Cardiac muscle cell (in vitro differentiated cells and primary cell): ENCODE data around the gene CPA1. TPM values are rescaled to one million over a fixed set of nuclear protein-coding genes. Genes with fewer than 3 reads are reported as not detected.

Experiments used
- DNase-seq, 2 donors: peaks; one replicate each; pipeline versions ENCODE4 v3.0.0 to v3.0.0-alpha.2; 2010 to 2017; ENCODE audit warnings: low read depth in 1 of 2, low spot score in 1 of 2
- H3K27ac ChIP-seq: fragments of 200-600 bp; sonication (generic); 2 replicates; pipeline ENCODE4 v1.5.1; 2016
- H3K27me3 ChIP-seq: fragments of 200-600 bp; sonication (generic); 2 replicates; pipeline ENCODE4 v1.6.0; 2016; ENCODE audit warnings: control low read depth
- H3K36me3 ChIP-seq: fragments of 200-600 bp; sonication (generic); 2 replicates; pipeline ENCODE4 v1.5.1; 2016; ENCODE audit warnings: control low read depth
- H3K4me1 ChIP-seq: fragments of 200-600 bp; sonication (generic); 2 replicates; pipeline ENCODE4 v1.8.1; 2017; ENCODE audit warnings: low read depth, mild to moderate bottlenecking, mixed run types
- H3K4me3 ChIP-seq: fragments of 200-600 bp; sonication (generic); 2 replicates; pipeline ENCODE4 v1.5.1; 2016; ENCODE audit warnings: mild to moderate bottlenecking
- H3K9me3 ChIP-seq: fragments of 200-600 bp; sonication (generic); 2 replicates; pipeline ENCODE4 v1.5.1; 2017; ENCODE audit warnings: low read depth, mild to moderate bottlenecking, control low read depth
- polyA plus RNA-seq: library from polyadenylated mRNA; unstranded; fragments of >200 nt; fragmentation: Nextera tagmentation; extraction: Ambion mirVana; gene quantifications from 2 replicates; pipeline ENCODE4 v1.2.1, GENCODE V29; 2016
- total RNA-seq: library from RNA; depleted of rRNA; stranded (reverse); fragments of >200 nt; gene quantifications from 2 replicates; pipeline ENCODE4 v1.2.3, GENCODE V29; 2016
- TF ChIP-seq, protein P1 (sequence below): IDR thresholded peaks from 2 replicates; pipeline ENCODE4 v1.5.1; 2012; ENCODE audit warnings: low read depth, mild to moderate bottlenecking, low read length

CPA1 gene
- total and polyA plus RNA-seq, 2 experiments from 2014 or later = 3.5 to 4.3 TPM

GRCh38 chr7:130380861-130381455, 664 bp downstream of the CPA1 start:
- no peaks in the 10 kb centered on the region for H3K36me3 ChIP-seq
- no peaks in the 10 kb centered on the region for H3K27me3 ChIP-seq
- H3K4me3 ChIP-seq = no peak overlapping the region
- peaks cover 15% of the 10 kb centered on the region for H3K4me1 ChIP-seq
- no peak for DNase-seq
- peak overlapping the region; percentile 90 for H3K27ac ChIP-seq
- TF ChIP-seq, protein P1, sequence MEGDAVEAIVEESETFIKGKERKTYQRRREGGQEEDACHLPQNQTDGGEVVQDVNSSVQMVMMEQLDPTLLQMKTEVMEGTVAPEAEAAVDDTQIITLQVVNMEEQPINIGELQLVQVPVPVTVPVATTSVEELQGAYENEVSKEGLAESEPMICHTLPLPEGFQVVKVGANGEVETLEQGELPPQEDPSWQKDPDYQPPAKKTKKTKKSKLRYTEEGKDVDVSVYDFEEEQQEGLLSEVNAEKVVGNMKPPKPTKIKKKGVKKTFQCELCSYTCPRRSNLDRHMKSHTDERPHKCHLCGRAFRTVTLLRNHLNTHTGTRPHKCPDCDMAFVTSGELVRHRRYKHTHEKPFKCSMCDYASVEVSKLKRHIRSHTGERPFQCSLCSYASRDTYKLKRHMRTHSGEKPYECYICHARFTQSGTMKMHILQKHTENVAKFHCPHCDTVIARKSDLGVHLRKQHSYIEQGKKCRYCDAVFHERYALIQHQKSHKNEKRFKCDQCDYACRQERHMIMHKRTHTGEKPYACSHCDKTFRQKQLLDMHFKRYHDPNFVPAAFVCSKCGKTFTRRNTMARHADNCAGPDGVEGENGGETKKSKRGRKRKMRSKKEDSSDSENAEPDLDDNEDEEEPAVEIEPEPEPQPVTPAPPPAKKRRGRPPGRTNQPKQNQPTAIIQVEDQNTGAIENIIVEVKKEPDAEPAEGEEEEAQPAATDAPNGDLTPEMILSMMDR = no peak
- H3K9me3 ChIP-seq = no peaks in the 10 kb centered on the region

- TF ChIP-seq, protein P1 = peak; percentile 27
- no peak for DNase-seq
- H3K4me1 ChIP-seq = peaks cover 15% of the 10 kb centered on the region
- no peak overlapping the region for H3K27ac ChIP-seq
- no peaks in the 10 kb centered on the region for H3K36me3 ChIP-seq
- H3K4me3 ChIP-seq = no peak overlapping the region
- H3K27me3 ChIP-seq = no peaks in the 10 kb centered on the region
- H3K9me3 ChIP-seq = no peaks in the 10 kb centered on the region
These were observed 1.4 kb downstream of the CPA1 start for GRCh38 chr7:130381468-130382312.

GRCh38 chr7:130383187-130383980, 3.1 kb downstream of the CPA1 start:
- TF ChIP-seq, protein P1 = no peak

DNA sequence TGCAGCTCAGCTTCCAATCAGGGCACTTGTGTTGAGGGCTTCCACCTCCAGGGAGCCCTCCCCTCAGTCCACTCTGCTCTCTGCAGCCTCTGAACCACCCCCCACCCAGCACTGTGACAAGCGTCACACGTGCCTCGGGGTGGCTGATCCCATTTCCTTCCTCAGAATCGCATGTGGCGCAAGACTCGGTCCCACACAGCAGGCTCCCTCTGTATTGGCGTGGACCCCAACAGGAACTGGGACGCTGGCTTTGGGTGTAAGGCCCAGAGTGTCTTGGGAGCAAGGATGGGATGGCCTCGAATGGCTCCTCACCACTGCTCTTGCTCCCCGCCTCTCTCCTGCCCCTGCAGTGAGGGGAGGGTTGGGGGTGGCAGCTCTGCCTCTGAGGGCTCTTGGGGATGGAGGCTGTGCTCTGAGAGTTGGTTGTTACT, 4.1 kb downstream of the CPA1 start:
- no peak overlapping the region for H3K4me3 ChIP-seq
- no peaks in the 10 kb centered on the region for H3K27me3 ChIP-seq
- no peak for DNase-seq
- no peak overlapping the region for H3K27ac ChIP-seq
- H3K9me3 ChIP-seq = no peaks in the 10 kb centered on the region
- TF ChIP-seq, protein P1 = no peak
- H3K4me1 ChIP-seq = peaks cover 15% of the 10 kb centered on the region
- no peaks in the 10 kb centered on the region for H3K36me3 ChIP-seq

More at GRCh38 chr7:130383187-130383980, 3.1 kb downstream of the CPA1 start:
- no peaks in the 10 kb centered on the region for H3K27me3 ChIP-seq
- no peaks in the 10 kb centered on the region for H3K9me3 ChIP-seq
- H3K4me1 ChIP-seq = peaks cover 15% of the 10 kb centered on the region
- no peak for DNase-seq
- no peak overlapping the region for H3K27ac ChIP-seq
- no peaks in the 10 kb centered on the region for H3K36me3 ChIP-seq
- H3K4me3 ChIP-seq = no peak overlapping the region

GRCh38 chr7:130384841-130385599, 4.7 kb downstream of the CPA1 start:
- DNase-seq = no peak
- no peak overlapping the region for H3K27ac ChIP-seq
- TF ChIP-seq, protein P1 = no peak
- H3K27me3 ChIP-seq = no peaks in the 10 kb centered on the region
- peaks cover 10% of the 10 kb centered on the region for H3K4me1 ChIP-seq
- no peak overlapping the region for H3K4me3 ChIP-seq
- no peaks in the 10 kb centered on the region for H3K9me3 ChIP-seq
- no peaks in the 10 kb centered on the region for H3K36me3 ChIP-seq
